DOHH2 (cell line): ENCODE results near the gene LRRC42.

ENCODE experiments used
- CTCF ChIP-seq: fragments of 200-600 bp; sonication (generic); IDR thresholded peaks from one replicate; pipeline ENCODE4 v1.5.1; 2014; ENCODE audit warnings: antibody characterized with exemption, mild to moderate bottlenecking, low read depth, low read length; ENCODE audit not compliant: poor library complexity, severe bottlenecking
- EZH2phosphoT487 ChIP-seq: fragments of 200-600 bp; sonication (generic); IDR thresholded peaks from 2 replicates; pipeline ENCODE4 v1.6.1; 2017; ENCODE audit warnings: borderline replicate concordance, mild to moderate bottlenecking, antibody characterized with exemption, low read length, moderate library complexity, mixed read lengths

GRCh38 chr1:54012863-54013262, 66.7 kb downstream of the LRRC42 start:
- no peak for TF ChIP-seq CTCF
- no peak for TF ChIP-seq EZH2phosphoT487
